ENCODE results near the gene BMAL1. TPM values are rescaled to one million over a fixed set of nuclear protein-coding genes. Genes with fewer than 3 reads are reported as not detected.

The BMAL1 gene
- total RNA-seq, 1 donor from 2014 or later, result 26.5 TPM

DNA sequence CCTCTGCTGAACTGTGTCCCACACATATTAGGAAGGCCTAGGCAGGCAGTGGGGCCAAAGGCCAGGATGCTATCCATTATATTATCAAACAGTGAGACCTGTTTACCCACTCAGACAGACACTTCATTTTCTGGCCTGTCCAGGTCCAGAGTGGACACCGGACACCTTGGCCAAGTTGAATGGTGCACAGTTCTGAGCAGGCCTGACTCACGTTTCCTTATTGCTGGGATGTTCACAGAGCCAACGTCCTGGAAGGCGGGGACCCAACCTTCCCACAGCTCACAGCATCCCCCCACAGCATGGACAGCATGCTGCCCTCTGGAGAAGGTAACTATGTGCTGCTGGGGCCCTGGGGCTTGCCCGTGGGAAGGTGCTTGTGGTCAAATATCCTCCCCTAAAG is 98.8 kb downstream of the BMAL1 start:
- no peaks in the 10 kb centered on the region for H3K9me3 Mint-ChIP-seq
- TF ChIP-seq EZH2phosphoT487 (IDR thresholded peaks at IDR 0.05) (no peak), CTCF (IDR thresholded peaks at IDR 0.05) (no peak)
- H3K36me3 ChIP-seq, result no peaks in the 10 kb centered on the region

DNA sequence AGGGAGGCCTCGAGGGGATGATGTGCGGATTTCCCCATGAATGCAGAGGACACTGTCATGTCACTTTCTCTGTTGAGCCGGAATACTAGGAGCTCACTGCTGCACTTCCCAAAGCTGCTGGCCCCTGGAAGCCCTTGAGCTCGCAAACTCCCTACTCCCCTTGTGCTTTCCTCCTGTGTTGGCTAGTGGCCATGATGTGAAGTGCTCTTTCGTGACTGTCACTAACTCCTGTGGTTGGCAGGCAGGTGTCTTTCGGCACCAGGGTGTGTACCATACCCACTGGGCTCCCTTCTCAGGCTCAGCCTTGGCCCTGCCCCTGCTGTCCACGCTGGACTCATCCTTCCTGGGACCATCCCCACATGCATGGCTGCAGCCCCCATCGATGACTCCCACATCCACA is 99.2 kb downstream of the BMAL1 start:
- no peaks in the 10 kb centered on the region for H3K9me3 ChIP-seq (ENCODE audit: low read depth)
- DNase-seq (ENCODE audit: low spot score), result no peak
- Mint-ChIP-seq H3K4me3 (no peak overlapping the region), H3K27ac (no peak overlapping the region), H3K9me3 (no peaks in the 10 kb centered on the region), H3K36me3 (peaks cover 12% of the 10 kb centered on the region), H3K4me1 (peaks cover 6% of the 10 kb centered on the region), H3K27me3 (ENCODE audit: insufficient read depth, low read depth) (peaks cover 2% of the 10 kb centered on the region)
- no peak overlapping the region for H2AFZ ChIP-seq (replicated peaks)
- H3K27me3 ChIP-seq, result no peaks in the 10 kb centered on the region
- H3K79me2 ChIP-seq (ENCODE audit: low read depth), result no peaks in the 10 kb centered on the region
- H3K36me3 ChIP-seq, result no peaks in the 10 kb centered on the region
- no peak for TF ChIP-seq EZH2phosphoT487 (IDR thresholded peaks at IDR 0.05)
- no peak for TF ChIP-seq EZH2 (IDR thresholded peaks at IDR 0.05)
- TF ChIP-seq CTCF (IDR thresholded peaks at IDR 0.05), result no peak
- no peaks in the 10 kb centered on the region for H4K20me1 ChIP-seq (ENCODE audit: low read depth)
- no peak overlapping the region for H3K4me2 ChIP-seq
- no peak overlapping the region for H3K4me3 ChIP-seq
- no peak overlapping the region for H3K27ac ChIP-seq
- no peaks in the 10 kb centered on the region for H3F3A ChIP-seq (ENCODE audit: low read depth)
- no peaks in the 10 kb centered on the region for H3K4me1 ChIP-seq
- H3K9ac ChIP-seq, result no peak overlapping the region

More for the DNA sequence above, 98.8 kb downstream of the BMAL1 start:
- H3F3A ChIP-seq (ENCODE audit: low read depth), result no peaks in the 10 kb centered on the region
- H3K27ac ChIP-seq, result no peak overlapping the region
- no peak overlapping the region for H3K9ac ChIP-seq
- no peak overlapping the region for H2AFZ ChIP-seq (replicated peaks)
- peaks cover 11% of the 10 kb centered on the region for H3K36me3 Mint-ChIP-seq
- no peaks in the 10 kb centered on the region for H3K9me3 ChIP-seq (ENCODE audit: low read depth)
- no peak overlapping the region for H3K4me3 ChIP-seq
- no peaks in the 10 kb centered on the region for H3K27me3 ChIP-seq
- H3K27ac Mint-ChIP-seq, result no peak overlapping the region
- H3K4me2 ChIP-seq, result no peak overlapping the region
- peaks cover 2% of the 10 kb centered on the region for H3K27me3 Mint-ChIP-seq (ENCODE audit: insufficient read depth, low read depth)
- no peak for DNase-seq (ENCODE audit: low spot score)
- H3K4me1 Mint-ChIP-seq, result peaks cover 6% of the 10 kb centered on the region
- no peaks in the 10 kb centered on the region for H3K4me1 ChIP-seq
- H3K79me2 ChIP-seq (ENCODE audit: low read depth), result no peaks in the 10 kb centered on the region
- H4K20me1 ChIP-seq (ENCODE audit: low read depth), result no peaks in the 10 kb centered on the region
- no peak overlapping the region for H3K4me3 Mint-ChIP-seq

GRCh38 chr11:13378316-13378715 is 100.7 kb downstream of the BMAL1 start:
- TF ChIP-seq EZH2 (IDR thresholded peaks at IDR 0.05) (no peak), EZH2phosphoT487 (IDR thresholded peaks at IDR 0.05) (no peak)
- Mint-ChIP-seq H3K4me3 (no peak overlapping the region), H3K4me1 (peaks cover 6% of the 10 kb centered on the region), H3K36me3 (peaks cover 19% of the 10 kb centered on the region), H3K27me3 (ENCODE audit: insufficient read depth, low read depth) (peaks cover 2% of the 10 kb centered on the region), H3K27ac (no peak overlapping the region), H3K9me3 (no peaks in the 10 kb centered on the region)
- Histone ChIP-seq H3K4me2 (no peak overlapping the region), H3K4me1 (no peaks in the 10 kb centered on the region), H3K9me3 (ENCODE audit: low read depth) (no peaks in the 10 kb centered on the region), H3K27me3 (no peaks in the 10 kb centered on the region), H3K9ac (no peak overlapping the region), H3K79me2 (ENCODE audit: low read depth) (no peaks in the 10 kb centered on the region), H3K36me3 (no peaks in the 10 kb centered on the region), H3K27ac (no peak overlapping the region), H3K4me3 (no peak overlapping the region), H3F3A (ENCODE audit: low read depth) (no peaks in the 10 kb centered on the region), H4K20me1 (ENCODE audit: low read depth) (no peaks in the 10 kb centered on the region), H2AFZ (replicated peaks) (no peak overlapping the region)
- DNase-seq (ENCODE audit: low spot score), result no peak

DNA sequence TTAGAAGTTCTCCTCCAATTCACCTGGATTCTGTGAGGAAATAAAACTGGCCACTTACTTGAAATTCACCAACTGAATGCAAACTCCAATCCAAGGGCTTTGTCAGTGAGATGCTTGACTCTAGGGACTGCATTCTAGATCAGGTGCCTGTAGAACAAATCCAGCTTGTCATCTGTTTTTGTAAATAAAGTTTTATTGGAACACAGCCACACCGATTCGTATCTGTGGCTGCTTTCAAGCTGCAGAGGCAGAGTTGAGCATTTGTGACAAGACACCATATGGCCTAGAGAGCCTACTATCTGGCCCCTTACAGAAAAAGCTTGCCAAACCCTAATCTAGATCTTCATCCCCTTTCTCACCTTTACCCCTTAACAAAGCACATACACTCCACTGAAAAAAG is 103.1 kb downstream of the BMAL1 start:
- Mint-ChIP-seq H3K4me1 (no peaks in the 10 kb centered on the region), H3K4me3 (no peak overlapping the region), H3K36me3 (peaks cover 19% of the 10 kb centered on the region), H3K27ac (no peak overlapping the region), H3K9me3 (no peaks in the 10 kb centered on the region), H3K27me3 (ENCODE audit: insufficient read depth, low read depth) (peaks cover 2% of the 10 kb centered on the region)
- Histone ChIP-seq H2AFZ (replicated peaks) (no peak overlapping the region), H3K4me3 (no peak overlapping the region), H3K9ac (no peak overlapping the region), H3K4me1 (no peaks in the 10 kb centered on the region), H3K36me3 (no peaks in the 10 kb centered on the region), H3K27ac (no peak overlapping the region), H3K79me2 (ENCODE audit: low read depth) (no peaks in the 10 kb centered on the region), H4K20me1 (ENCODE audit: low read depth) (no peaks in the 10 kb centered on the region), H3K9me3 (ENCODE audit: low read depth) (no peaks in the 10 kb centered on the region), H3K4me2 (no peak overlapping the region), H3F3A (ENCODE audit: low read depth) (no peaks in the 10 kb centered on the region), H3K27me3 (no peaks in the 10 kb centered on the region)
- DNase-seq (ENCODE audit: low spot score), result no peak
- TF ChIP-seq EZH2 (IDR thresholded peaks at IDR 0.05) (no peak), CTCF (IDR thresholded peaks at IDR 0.05) (no peak), EZH2phosphoT487 (IDR thresholded peaks at IDR 0.05) (no peak)

Data from neural progenitor cell (in vitro differentiated cells).